Neural cell (in vitro differentiated cells): Measurements from ENCODE around the gene IKZF1. TPM values are rescaled to one million over a fixed set of nuclear protein-coding genes. Genes with fewer than 3 reads are reported as not detected.
A peak's percentile ranks its signal among the peaks of the same experiment; 100 is the strongest.

Experiments
- H2AFZ ChIP-seq: fragments of 200-600, 300-800 bp; sonication (generic), shearing (Covaris generic); 2 replicates; pipeline ENCODE4 v1.6.0; 2014; ENCODE audit warnings: low read depth, mild to moderate bottlenecking, antibody characterized with exemption, low read length, moderate library complexity
- H3F3A ChIP-seq: fragments of 200-600 bp; shearing (Covaris generic); 2 replicates; pipeline ENCODE4 v1.6.1; 2016; ENCODE audit warnings: mild to moderate bottlenecking, moderate library complexity, mixed read lengths, antibody characterized with exemption, low read length; ENCODE audit not compliant: insufficient read depth, poor library complexity, severe bottlenecking
- H3K27ac ChIP-seq: fragments of 200-600, 300-800 bp; sonication (generic), shearing (Covaris generic); 2 replicates; pipeline ENCODE4 v1.5.1; 2014; ENCODE audit warnings: mild to moderate bottlenecking, low read length, moderate library complexity
- H3K27me3 ChIP-seq: fragments of 300-800, 200-600 bp; sonication (generic), shearing (Covaris generic); 2 replicates; pipeline ENCODE4 v1.6.0; 2014; ENCODE audit warnings: mild to moderate bottlenecking, low read depth, low read length, moderate library complexity; ENCODE audit not compliant: insufficient read depth
- H3K36me3 ChIP-seq: fragments of 300-800, 200-600 bp; sonication (generic), shearing (Covaris generic); 2 replicates; pipeline ENCODE4 v1.5.1; 2014; ENCODE audit warnings: mild to moderate bottlenecking, antibody characterized with exemption, low read length, moderate library complexity; ENCODE audit not compliant: insufficient read depth
- H3K4me2 ChIP-seq: fragments of 300-800, 200-600 bp; sonication (generic), shearing (Covaris generic); 2 replicates; pipeline ENCODE4 v1.6.0; 2014; ENCODE audit warnings: mild to moderate bottlenecking, low read length
- H3K4me3 ChIP-seq: fragments of 300-800, 200-600 bp; sonication (generic), shearing (Covaris generic); 2 replicates; pipeline ENCODE4 v1.5.1; 2014; ENCODE audit warnings: mild to moderate bottlenecking, low read length, moderate library complexity
- H3K79me2 ChIP-seq: fragments of 200-600 bp; shearing (Covaris generic); replicated peaks from 2 replicates; pipeline ENCODE4 v1.6.0; 2014; ENCODE audit warnings: mild to moderate bottlenecking, low read length, moderate library complexity; ENCODE audit not compliant: insufficient read depth
- H3K9ac ChIP-seq: fragments of 300-800, 200-600 bp; sonication (generic), shearing (Covaris generic); 2 replicates; pipeline ENCODE4 v1.6.1; 2016; ENCODE audit warnings: mild to moderate bottlenecking, low read length, mixed read lengths
- H3K9me2 ChIP-seq: fragments of 200-600 bp; shearing (Covaris generic); 2 replicates; pipeline ENCODE4 v1.6.1; 2016; ENCODE audit warnings: mild to moderate bottlenecking, low read length, mixed read lengths; ENCODE audit not compliant: insufficient read depth
- H3K9me3 ChIP-seq: fragments of 200-600, 300-800 bp; sonication (generic), shearing (Covaris generic); 2 replicates; pipeline ENCODE4 v1.6.1; 2016; ENCODE audit warnings: mild to moderate bottlenecking, mixed run types, low read length, moderate library complexity, mixed read lengths
- H4K20me1 ChIP-seq: fragments of 200-600 bp; shearing (Covaris generic); 2 replicates; pipeline ENCODE4 v1.6.1; 2016; ENCODE audit warnings: mild to moderate bottlenecking, mixed run types; ENCODE audit not compliant: insufficient read depth
- CTCF ChIP-seq: fragments of 450-650 bp; IDR thresholded peaks from 2 replicates; pipeline ENCODE4 v1.5.1; 2014; ENCODE audit warnings: antibody characterized with exemption, mild to moderate bottlenecking, moderate library complexity; ENCODE audit not compliant: poor library complexity, severe bottlenecking
- EP300 ChIP-seq: fragments of 450-650 bp; conservative IDR thresholded peaks from 2 replicates; pipeline ENCODE4 v1.6.1; 2014; ENCODE audit warnings: antibody characterized with exemption, mild to moderate bottlenecking, moderate library complexity; ENCODE audit not compliant: poor library complexity, severe bottlenecking
- EZH2 ChIP-seq: fragments of 200-600, 300-800 bp; shearing (Covaris generic), sonication (generic); IDR thresholded peaks from 2 replicates; pipeline ENCODE4 v1.6.1; 2014; ENCODE audit warnings: antibody characterized with exemption, low read length, borderline replicate concordance, mild to moderate bottlenecking; ENCODE audit not compliant: insufficient read depth, poor library complexity, severe bottlenecking
- MXI1 ChIP-seq: fragments of 450-650 bp; conservative IDR thresholded peaks from 2 replicates; pipeline ENCODE4 v1.6.1; 2014; ENCODE audit warnings: antibody characterized with exemption, mild to moderate bottlenecking; ENCODE audit not compliant: poor library complexity, severe bottlenecking
- POLR2AphosphoS5 ChIP-seq: IDR thresholded peaks from 2 replicates; pipeline ENCODE4 v1.6.1; 2012
- RAD21 ChIP-seq: fragments of 450-650 bp; conservative IDR thresholded peaks from 2 replicates; pipeline ENCODE4 v1.6.1; 2014; ENCODE audit warnings: antibody characterized with exemption, mild to moderate bottlenecking, moderate library complexity
- REST ChIP-seq: IDR thresholded peaks from 2 replicates; pipeline ENCODE4 v1.6.1; 2012; ENCODE audit warnings: borderline replicate concordance
- SMC3 ChIP-seq: fragments of 450-650 bp; conservative IDR thresholded peaks from 2 replicates; pipeline ENCODE4 v1.6.1; 2014; ENCODE audit warnings: antibody characterized with exemption, mild to moderate bottlenecking, moderate library complexity; ENCODE audit not compliant: poor library complexity
- TAF1 ChIP-seq: IDR thresholded peaks from 2 replicates; pipeline ENCODE4 v1.6.1; 2012; ENCODE audit warnings: low read depth
- polyA plus RNA-seq: library from polyadenylated mRNA; depleted of rRNA; stranded (reverse); fragments of >200 nt; gene quantifications from 2 replicates; pipeline ENCODE4 v1.2.3, GENCODE V29; 2014

IKZF1 gene
- polyA plus RNA-seq, 1 donor from 2014 or later, result 0.24 TPM

DNA sequence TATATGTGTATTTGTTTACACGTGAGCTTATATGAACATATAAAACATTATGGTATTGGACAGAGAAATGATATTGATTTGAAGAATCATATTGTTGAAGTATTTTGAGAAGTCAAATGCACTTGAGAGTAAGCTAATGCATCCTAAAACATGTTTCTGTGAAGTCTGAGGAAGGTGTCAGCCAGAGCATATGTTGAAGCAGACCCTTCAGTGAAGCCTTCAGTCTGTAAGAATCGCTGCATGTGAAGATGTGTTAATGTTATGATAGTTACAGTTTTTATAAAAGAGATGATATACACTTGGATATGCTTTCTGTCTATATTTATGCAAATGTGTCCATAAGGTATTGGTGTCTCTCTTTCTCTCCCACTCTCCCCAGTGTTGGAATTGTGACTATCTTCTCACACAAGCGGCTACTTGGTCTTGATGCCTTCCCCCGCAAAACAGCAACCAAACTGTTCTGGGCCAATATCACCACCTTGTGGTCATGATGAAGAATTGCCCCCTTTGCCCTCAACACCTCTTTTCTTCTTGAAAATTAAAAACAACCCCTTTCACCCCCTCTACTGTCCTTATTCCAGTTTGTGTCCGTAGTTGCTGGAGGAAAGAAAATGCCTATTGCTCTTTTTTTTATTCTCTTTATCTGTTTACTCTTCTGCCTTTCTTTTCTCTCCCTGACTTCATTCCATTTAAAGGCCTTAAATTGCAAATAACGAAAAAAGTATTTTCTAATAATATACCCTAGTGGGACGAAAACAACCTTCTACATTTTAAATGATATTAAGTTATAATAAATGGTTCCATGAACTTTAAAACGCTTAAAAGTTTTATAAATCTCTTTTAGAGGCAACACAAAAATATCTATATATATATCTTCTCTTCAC lies 64.9 kb downstream of the IKZF1 start:
- H3K4me2 ChIP-seq, result no peak overlapping the region
- no peaks in the 10 kb centered on the region for H3K9me2 ChIP-seq
- no peaks in the 10 kb centered on the region for H3K36me3 ChIP-seq
- H3K9ac ChIP-seq, result no peak overlapping the region
- no peaks in the 10 kb centered on the region for H4K20me1 ChIP-seq
- no peaks in the 10 kb centered on the region for H3K79me2 ChIP-seq
- H3K4me3 ChIP-seq, result no peak overlapping the region
- H3F3A ChIP-seq, result no peaks in the 10 kb centered on the region
- no peak overlapping the region for H3K27ac ChIP-seq
- no peak overlapping the region for H2AFZ ChIP-seq
- TF ChIP-seq TAF1 (no peak), RAD21 (peak; percentile 47), MXI1 (no peak), EZH2 (no peak), CTCF (peak; percentile 40), EP300 (no peak), POLR2AphosphoS5 (no peak), SMC3 (peak; percentile 47), REST (no peak)
- H3K27me3 ChIP-seq, result no peaks in the 10 kb centered on the region
- H3K9me3 ChIP-seq, result no peaks in the 10 kb centered on the region

GRCh38 chr7:50370884-50371283 lies 66.4 kb downstream of the IKZF1 start:
- Histone ChIP-seq H3K4me3 (no peak overlapping the region), H3K9me2 (no peaks in the 10 kb centered on the region), H3K79me2 (no peaks in the 10 kb centered on the region), H3F3A (no peaks in the 10 kb centered on the region), H3K9ac (no peak overlapping the region), H4K20me1 (no peaks in the 10 kb centered on the region), H3K27ac (no peak overlapping the region), H2AFZ (no peak overlapping the region), H3K9me3 (no peaks in the 10 kb centered on the region), H3K4me2 (no peak overlapping the region), H3K36me3 (no peaks in the 10 kb centered on the region), H3K27me3 (no peaks in the 10 kb centered on the region)
- TF ChIP-seq TAF1, result no peak
